GM13977 (cell line): Measurements from ENCODE around the gene OVOL2.

ENCODE experiments used
- DNase-seq: peaks from one replicate; pipeline ENCODE4 v3.0.0; 2012; ENCODE audit warnings: low spot score
- CTCF ChIP-seq: IDR thresholded peaks from 2 replicates; pipeline ENCODE4 v1.5.1; 2012; ENCODE audit warnings: mild to moderate bottlenecking, control low read depth; ENCODE audit not compliant: insufficient read depth; ENCODE audit errors: extremely low read depth, missing control alignments
- in situ Hi-C: fragments of 300-500 bp; cut with MboI; formaldehyde crosslinking; loops from one replicate; pipeline ENCODE4 v1.12.0; 2022; ENCODE audit warnings: low sequenced_read_pairs, low pct_unique_long_range_greater_than_20kb, mixed read lengths, inconsistent platforms; ENCODE audit not compliant: unreplicated experiment

Gene OVOL2

GRCh38 chr20:18057994-18058349, 256 bp upstream of the OVOL2 start:
- TF ChIP-seq CTCF, result no peak
- DNase-seq, result peak; percentile 32
- in situ Hi-C loops, result no loop called here

- peak; percentile 55 for DNase-seq
- no peak for TF ChIP-seq CTCF
- in situ Hi-C loops, result no loop called here
These were observed 1.3 kb downstream of the OVOL2 start for GRCh38 chr20:18056174-18057100.

GRCh38 chr20:18055261-18055660, 2.5 kb downstream of the OVOL2 start:
- in situ Hi-C loops, result no loop called here
- TF ChIP-seq CTCF, result no peak
- DNase-seq, result peak; percentile 32

DNA sequence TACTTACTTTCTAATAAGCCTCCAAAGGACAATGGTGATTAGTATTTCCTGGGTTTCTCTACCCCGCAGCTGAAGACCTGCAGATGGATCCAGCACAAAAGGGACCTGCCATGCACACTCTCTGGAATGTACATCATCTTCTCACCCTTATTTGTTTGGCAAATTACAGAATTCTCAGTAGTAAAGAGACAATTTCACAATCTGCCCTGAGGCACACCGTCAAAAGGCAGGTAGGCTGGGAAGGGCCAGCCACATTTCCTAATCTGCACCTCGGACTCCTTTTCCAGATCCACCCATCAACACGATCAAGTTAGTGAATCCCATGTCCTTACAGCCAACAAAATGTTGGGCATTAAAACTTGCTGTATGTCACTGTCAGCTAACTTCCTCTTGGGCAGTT, 4.9 kb downstream of the OVOL2 start:
- in situ Hi-C loops, result no loop called here
- DNase-seq, result no peak
- TF ChIP-seq CTCF, result no peak

GRCh38 chr20:18050628-18051027, 7.1 kb downstream of the OVOL2 start:
- no peak for TF ChIP-seq CTCF
- in situ Hi-C loops, result no loop called here
- DNase-seq, result no peak

GRCh38 chr20:18048176-18048575, 9.5 kb downstream of the OVOL2 start:
- in situ Hi-C loops, result no loop called here
- no peak for DNase-seq
- no peak for TF ChIP-seq CTCF

- no peak for DNase-seq
- in situ Hi-C loops, result no loop called here
- TF ChIP-seq CTCF, result no peak
These were observed 11.2 kb downstream of the OVOL2 start for GRCh38 chr20:18046535-18046934.
